SK-N-SH (cell line): ENCODE data around the gene PUS10. TPM values are rescaled to one million over a fixed set of nuclear protein-coding genes. Genes with fewer than 3 reads are reported as not detected.

Experiments used
- CTCF ChIA-PET: fragments of 300-600, 350-600 bp; formaldehyde crosslinking; extraction: SDS; loops from one replicate; lab custom pipeline; 2021; lab: Yijun Ruan, JAX
- POLR2A ChIA-PET: fragments of 350-600 bp; sonication (Branson Sonifier 250); formaldehyde crosslinking; extraction: SDS; loops from one replicate; lab custom pipeline; 2020; ENCODE audit warnings: antibody characterized with exemption, inconsistent platforms; lab: Yijun Ruan, JAX
- DNase-seq: peaks from one replicate; pipeline ENCODE4 v3.0.0; 2012
- H2AFZ ChIP-seq: fragments of 200-600 bp; sonication (generic); 2 replicates; pipeline ENCODE4 v1.8.1; 2016; ENCODE audit warnings: antibody characterized with exemption, mild to moderate bottlenecking, low read depth
- H3F3A ChIP-seq: fragments of 200-600 bp; sonication (generic); replicated peaks from 2 replicates; pipeline ENCODE3; 2016; ENCODE audit warnings: antibody characterized with exemption, mild to moderate bottlenecking; ENCODE audit not compliant: insufficient read depth
- H3K27ac ChIP-seq, 2 experiments: fragments of 200-500 bp in 1 of 2; fragments of 200-600 bp in 1 of 2; sonication (Bioruptor generic) in 1 of 2; sonication (generic), shearing (Covaris generic) in 1 of 2; 2 replicates each; pipeline versions ENCODE4 v1.5.1 to v1.6.1; 2014 to 2016; ENCODE audit warnings: low read depth in 2 of 2, inconsistent platforms in 1 of 2, low read length in 1 of 2, mild to moderate bottlenecking in 1 of 2, mixed read lengths in 1 of 2
- H3K27me3 ChIP-seq: fragments of 200-600 bp; sonication (generic), shearing (Covaris generic); 2 replicates; pipeline ENCODE4 v1.6.1; 2016; ENCODE audit warnings: mixed run types; ENCODE audit not compliant: insufficient read depth
- H3K36me3 ChIP-seq, 2 experiments: fragments of 200-500 bp in 1 of 2; fragments of 200-600 bp in 1 of 2; sonication (Bioruptor generic) in 1 of 2; sonication (generic) in 1 of 2; replicated peaks in 1 of 2; 2 replicates each; pipeline versions ENCODE3 to v1.5.1; 2014 to 2016; ENCODE audit warnings: low read length in 1 of 2, mild to moderate bottlenecking in 1 of 2; ENCODE audit not compliant: insufficient read depth in 2 of 2, control insufficient read depth in 1 of 2
- H3K4me1 ChIP-seq, 2 experiments: fragments of 200-500 bp in 1 of 2; fragments of 200-600 bp in 1 of 2; sonication (Bioruptor generic) in 1 of 2; sonication (generic), shearing (Covaris generic) in 1 of 2; 2 replicates each; pipeline versions ENCODE4 v1.5.1 to v1.6.1; 2014 to 2016; ENCODE audit warnings: low read depth in 1 of 2, low read length in 1 of 2, mixed run types in 1 of 2; ENCODE audit not compliant: insufficient read depth in 2 of 2, control insufficient read depth in 1 of 2
- H3K4me2 ChIP-seq: fragments of 200-600 bp; sonication (generic), shearing (Covaris generic); 2 replicates; pipeline ENCODE4 v1.6.1; 2017; ENCODE audit warnings: mixed run types
- H3K4me3 ChIP-seq, 2 experiments: fragments of 200-500 bp in 1 of 2; fragments of 200-600 bp in 1 of 2; sonication (Bioruptor generic) in 1 of 2; sonication (generic), shearing (Covaris generic) in 1 of 2; 2 replicates each; pipeline versions ENCODE4 v1.5.1 to v1.8.1; 2014 to 2016; ENCODE audit warnings: low read depth in 2 of 2, inconsistent platforms in 1 of 2, low read length in 1 of 2, mild to moderate bottlenecking in 1 of 2, mixed read lengths in 1 of 2, moderate library complexity in 1 of 2
- H3K79me2 ChIP-seq: fragments of 200-600 bp; sonication (generic); 2 replicates; pipeline ENCODE4 v1.8.1; 2017; ENCODE audit warnings: mild to moderate bottlenecking; ENCODE audit not compliant: insufficient read depth
- H3K9ac ChIP-seq: fragments of 200-600 bp; sonication (generic); 2 replicates; pipeline ENCODE4 v1.6.1; 2017; ENCODE audit warnings: mixed run types
- H3K9me2 ChIP-seq: fragments of 200-600 bp; sonication (generic); 2 replicates; pipeline ENCODE4 v1.6.1; 2017; ENCODE audit warnings: mixed run types
- H3K9me3 ChIP-seq: fragments of 200-600 bp; sonication (generic); 2 replicates; pipeline ENCODE4 v1.6.1; 2017; ENCODE audit warnings: mixed run types, mild to moderate bottlenecking, moderate library complexity
- H4K20me1 ChIP-seq: fragments of 200-600 bp; sonication (generic); 2 replicates; pipeline ENCODE4 v1.6.1; 2017; ENCODE audit warnings: mild to moderate bottlenecking, mixed run types; ENCODE audit not compliant: insufficient read depth
- CHD2 ChIP-seq: fragments of 150-350 bp; IDR thresholded peaks from 2 replicates; pipeline ENCODE4 v1.6.1; 2018; ENCODE audit warnings: low read length; ENCODE audit not compliant: partially characterized antibody
- FOSL2 ChIP-seq: IDR thresholded peaks from 2 replicates; pipeline ENCODE4 v1.4.0; 2012; ENCODE audit warnings: low read depth, mild to moderate bottlenecking, moderate library complexity, borderline replicate concordance
- NFIC ChIP-seq: IDR thresholded peaks from 2 replicates; pipeline ENCODE4 v1.4.0; 2012; ENCODE audit warnings: borderline replicate concordance
- NRF1 ChIP-seq: IDR thresholded peaks from 2 replicates; pipeline ENCODE4 v1.6.1; 2012; ENCODE audit warnings: low read depth, mild to moderate bottlenecking, low read length
- POLR2AphosphoS5 ChIP-seq: IDR thresholded peaks from 2 replicates; pipeline ENCODE4 v1.6.1; 2012; ENCODE audit warnings: low read depth, low read length
- RAD21 ChIP-seq: IDR thresholded peaks from 2 replicates; pipeline ENCODE4 v1.6.1; 2012; ENCODE audit warnings: mild to moderate bottlenecking, low read length
- RCOR1 ChIP-seq: fragments of 150-350 bp; IDR thresholded peaks from 2 replicates; pipeline ENCODE4 v1.6.1; 2017; ENCODE audit warnings: antibody characterized with exemption, low read length
- RFX5 ChIP-seq: IDR thresholded peaks from 2 replicates; pipeline ENCODE4 v1.6.1; 2012; ENCODE audit warnings: mild to moderate bottlenecking, improper control_type of control experiment, low read length
- TAF1 ChIP-seq: IDR thresholded peaks from 2 replicates; pipeline ENCODE4 v1.6.1; 2012; ENCODE audit warnings: low read depth, mild to moderate bottlenecking, low read length, moderate library complexity, borderline replicate concordance
- TEAD4 ChIP-seq: IDR thresholded peaks from 2 replicates; pipeline ENCODE4 v1.4.0; 2012; ENCODE audit warnings: mild to moderate bottlenecking, borderline replicate concordance; ENCODE audit not compliant: insufficient read depth
- WGBS: methylation state at CpG from one replicate; pipeline ENCODE4 v1.1.6; 2017; ENCODE audit warnings: low lambda C conversion rate; 5-methylcytosine and 5-hydroxymethylcytosine counted together
- polyA plus RNA-seq, 3 experiments: library from polyadenylated mRNA; depleted of rRNA; stranded (reverse); fragments of >200 nt; gene quantifications; 2 replicates each; pipeline ENCODE4 v1.2.3, GENCODE V29; 2012
- TF ChIP-seq, protein P1 (sequence below): IDR thresholded peaks from 2 replicates; pipeline ENCODE4 v1.4.0; 2012; ENCODE audit warnings: low read depth, borderline replicate concordance
- TF ChIP-seq, protein P2 (sequence below): IDR thresholded peaks from 2 replicates; pipeline ENCODE4 v1.4.0; 2012; ENCODE audit warnings: low read depth
- TF ChIP-seq, protein P3 (sequence below): IDR thresholded peaks from 2 replicates; pipeline ENCODE4; 2012
- TF ChIP-seq, protein P4 (sequence below): fragments of 150-350 bp; IDR thresholded peaks from 2 replicates; pipeline ENCODE4 v1.6.1; 2016; ENCODE audit warnings: mild to moderate bottlenecking, low read depth, low read length
- TF ChIP-seq, protein P5 (sequence below): IDR thresholded peaks from 2 replicates; pipeline ENCODE4 v1.4.0; 2012; ENCODE audit warnings: low read depth, borderline replicate concordance
- TF ChIP-seq, protein P6 (sequence below): IDR thresholded peaks from 2 replicates; pipeline ENCODE4 v1.6.1; 2012; ENCODE audit warnings: mild to moderate bottlenecking, low read depth, low read length, moderate library complexity

PUS10 gene
- polyA plus RNA-seq, 1 of the 3 experiments (the other 2 are of a cell fraction) = 2.8 TPM

DNA sequence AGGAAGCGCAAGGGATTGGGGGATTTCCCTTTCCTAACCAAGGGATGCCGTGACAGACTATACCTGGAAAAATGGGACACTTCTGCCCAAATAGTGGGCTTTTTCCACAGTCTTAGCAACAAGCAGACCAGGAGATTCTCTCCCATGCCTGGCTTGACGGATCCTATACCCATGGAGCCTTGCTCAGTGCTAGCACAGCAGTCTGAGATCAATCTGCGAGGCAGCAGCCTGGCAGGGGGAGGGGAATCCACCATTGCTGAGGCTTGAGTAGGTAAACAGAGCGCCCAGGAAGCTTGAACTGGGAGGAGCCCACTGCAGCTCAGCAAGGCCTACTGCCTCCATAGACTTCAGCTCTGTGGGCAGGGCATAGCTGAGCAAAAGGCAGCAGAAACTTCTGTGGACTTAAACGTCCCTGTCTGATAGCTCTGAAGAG is 3.2 kb upstream of the PUS10 start:
- Histone ChIP-seq H3K9me3 (no peaks in the 10 kb centered on the region), H3K27me3 (no peaks in the 10 kb centered on the region), H3K9me2 (no peaks in the 10 kb centered on the region), H3K4me1 (peaks cover 0 to 4% of the 10 kb centered on the region in 2 experiments; a peak in 2 of 4 replicates), H3K4me3 (no peak overlapping the region), H3K4me2 (no peak overlapping the region), H3F3A (peaks cover 3% of the 10 kb centered on the region), H3K36me3 (peaks cover 2 to 31% of the 10 kb centered on the region in 2 experiments), H4K20me1 (peaks cover 9% of the 10 kb centered on the region; the same call in 1 of the 2 replicates), H3K27ac (no peak overlapping the region), H3K79me2 (peaks cover 94% of the 10 kb centered on the region), H2AFZ (no peak overlapping the region), H3K9ac (no peak overlapping the region)
- POLR2A ChIA-PET = no interaction called here
- CTCF ChIA-PET = no interaction called here
- TF ChIP-seq POLR2AphosphoS5 (no peak), TEAD4 (no peak), CHD2 (no peak), FOSL2 (no peak), RAD21 (no peak), RCOR1 (no peak), RFX5 (no peak), TAF1 (no peak), NFIC (no peak), NRF1 (no peak)
- TF ChIP-seq, protein P1, sequence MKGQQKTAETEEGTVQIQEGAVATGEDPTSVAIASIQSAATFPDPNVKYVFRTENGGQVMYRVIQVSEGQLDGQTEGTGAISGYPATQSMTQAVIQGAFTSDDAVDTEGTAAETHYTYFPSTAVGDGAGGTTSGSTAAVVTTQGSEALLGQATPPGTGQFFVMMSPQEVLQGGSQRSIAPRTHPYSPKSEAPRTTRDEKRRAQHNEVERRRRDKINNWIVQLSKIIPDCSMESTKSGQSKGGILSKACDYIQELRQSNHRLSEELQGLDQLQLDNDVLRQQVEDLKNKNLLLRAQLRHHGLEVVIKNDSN = no peak
- TF ChIP-seq, protein P2, sequence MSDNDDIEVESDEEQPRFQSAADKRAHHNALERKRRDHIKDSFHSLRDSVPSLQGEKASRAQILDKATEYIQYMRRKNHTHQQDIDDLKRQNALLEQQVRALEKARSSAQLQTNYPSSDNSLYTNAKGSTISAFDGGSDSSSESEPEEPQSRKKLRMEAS = no peak
- TF ChIP-seq, protein P3, sequence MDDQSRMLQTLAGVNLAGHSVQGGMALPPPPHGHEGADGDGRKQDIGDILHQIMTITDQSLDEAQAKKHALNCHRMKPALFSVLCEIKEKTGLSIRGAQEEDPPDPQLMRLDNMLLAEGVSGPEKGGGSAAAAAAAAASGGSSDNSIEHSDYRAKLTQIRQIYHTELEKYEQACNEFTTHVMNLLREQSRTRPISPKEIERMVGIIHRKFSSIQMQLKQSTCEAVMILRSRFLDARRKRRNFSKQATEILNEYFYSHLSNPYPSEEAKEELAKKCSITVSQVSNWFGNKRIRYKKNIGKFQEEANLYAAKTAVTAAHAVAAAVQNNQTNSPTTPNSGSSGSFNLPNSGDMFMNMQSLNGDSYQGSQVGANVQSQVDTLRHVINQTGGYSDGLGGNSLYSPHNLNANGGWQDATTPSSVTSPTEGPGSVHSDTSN = no peak
- TF ChIP-seq, protein P4, sequence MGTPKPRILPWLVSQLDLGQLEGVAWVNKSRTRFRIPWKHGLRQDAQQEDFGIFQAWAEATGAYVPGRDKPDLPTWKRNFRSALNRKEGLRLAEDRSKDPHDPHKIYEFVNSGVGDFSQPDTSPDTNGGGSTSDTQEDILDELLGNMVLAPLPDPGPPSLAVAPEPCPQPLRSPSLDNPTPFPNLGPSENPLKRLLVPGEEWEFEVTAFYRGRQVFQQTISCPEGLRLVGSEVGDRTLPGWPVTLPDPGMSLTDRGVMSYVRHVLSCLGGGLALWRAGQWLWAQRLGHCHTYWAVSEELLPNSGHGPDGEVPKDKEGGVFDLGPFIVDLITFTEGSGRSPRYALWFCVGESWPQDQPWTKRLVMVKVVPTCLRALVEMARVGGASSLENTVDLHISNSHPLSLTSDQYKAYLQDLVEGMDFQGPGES = no peak
- TF ChIP-seq, protein P5, sequence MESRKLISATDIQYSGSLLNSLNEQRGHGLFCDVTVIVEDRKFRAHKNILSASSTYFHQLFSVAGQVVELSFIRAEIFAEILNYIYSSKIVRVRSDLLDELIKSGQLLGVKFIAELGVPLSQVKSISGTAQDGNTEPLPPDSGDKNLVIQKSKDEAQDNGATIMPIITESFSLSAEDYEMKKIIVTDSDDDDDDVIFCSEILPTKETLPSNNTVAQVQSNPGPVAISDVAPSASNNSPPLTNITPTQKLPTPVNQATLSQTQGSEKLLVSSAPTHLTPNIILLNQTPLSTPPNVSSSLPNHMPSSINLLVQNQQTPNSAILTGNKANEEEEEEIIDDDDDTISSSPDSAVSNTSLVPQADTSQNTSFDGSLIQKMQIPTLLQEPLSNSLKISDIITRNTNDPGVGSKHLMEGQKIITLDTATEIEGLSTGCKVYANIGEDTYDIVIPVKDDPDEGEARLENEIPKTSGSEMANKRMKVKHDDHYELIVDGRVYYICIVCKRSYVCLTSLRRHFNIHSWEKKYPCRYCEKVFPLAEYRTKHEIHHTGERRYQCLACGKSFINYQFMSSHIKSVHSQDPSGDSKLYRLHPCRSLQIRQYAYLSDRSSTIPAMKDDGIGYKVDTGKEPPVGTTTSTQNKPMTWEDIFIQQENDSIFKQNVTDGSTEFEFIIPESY = no peak
- TF ChIP-seq, protein P6, sequence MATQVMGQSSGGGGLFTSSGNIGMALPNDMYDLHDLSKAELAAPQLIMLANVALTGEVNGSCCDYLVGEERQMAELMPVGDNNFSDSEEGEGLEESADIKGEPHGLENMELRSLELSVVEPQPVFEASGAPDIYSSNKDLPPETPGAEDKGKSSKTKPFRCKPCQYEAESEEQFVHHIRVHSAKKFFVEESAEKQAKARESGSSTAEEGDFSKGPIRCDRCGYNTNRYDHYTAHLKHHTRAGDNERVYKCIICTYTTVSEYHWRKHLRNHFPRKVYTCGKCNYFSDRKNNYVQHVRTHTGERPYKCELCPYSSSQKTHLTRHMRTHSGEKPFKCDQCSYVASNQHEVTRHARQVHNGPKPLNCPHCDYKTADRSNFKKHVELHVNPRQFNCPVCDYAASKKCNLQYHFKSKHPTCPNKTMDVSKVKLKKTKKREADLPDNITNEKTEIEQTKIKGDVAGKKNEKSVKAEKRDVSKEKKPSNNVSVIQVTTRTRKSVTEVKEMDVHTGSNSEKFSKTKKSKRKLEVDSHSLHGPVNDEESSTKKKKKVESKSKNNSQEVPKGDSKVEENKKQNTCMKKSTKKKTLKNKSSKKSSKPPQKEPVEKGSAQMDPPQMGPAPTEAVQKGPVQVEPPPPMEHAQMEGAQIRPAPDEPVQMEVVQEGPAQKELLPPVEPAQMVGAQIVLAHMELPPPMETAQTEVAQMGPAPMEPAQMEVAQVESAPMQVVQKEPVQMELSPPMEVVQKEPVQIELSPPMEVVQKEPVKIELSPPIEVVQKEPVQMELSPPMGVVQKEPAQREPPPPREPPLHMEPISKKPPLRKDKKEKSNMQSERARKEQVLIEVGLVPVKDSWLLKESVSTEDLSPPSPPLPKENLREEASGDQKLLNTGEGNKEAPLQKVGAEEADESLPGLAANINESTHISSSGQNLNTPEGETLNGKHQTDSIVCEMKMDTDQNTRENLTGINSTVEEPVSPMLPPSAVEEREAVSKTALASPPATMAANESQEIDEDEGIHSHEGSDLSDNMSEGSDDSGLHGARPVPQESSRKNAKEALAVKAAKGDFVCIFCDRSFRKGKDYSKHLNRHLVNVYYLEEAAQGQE = no peak
- WGBS = 90% methylated on average over 6 of the region's 6 CpGs
- no peak for DNase-seq
